ENCODE measurements around the gene AHSP.
"Not testable (repeated sequence)": the region's sequence is repeated elsewhere in the genome, so short reads cannot be mapped to it uniquely, and the experiment has no call there.

DNA sequence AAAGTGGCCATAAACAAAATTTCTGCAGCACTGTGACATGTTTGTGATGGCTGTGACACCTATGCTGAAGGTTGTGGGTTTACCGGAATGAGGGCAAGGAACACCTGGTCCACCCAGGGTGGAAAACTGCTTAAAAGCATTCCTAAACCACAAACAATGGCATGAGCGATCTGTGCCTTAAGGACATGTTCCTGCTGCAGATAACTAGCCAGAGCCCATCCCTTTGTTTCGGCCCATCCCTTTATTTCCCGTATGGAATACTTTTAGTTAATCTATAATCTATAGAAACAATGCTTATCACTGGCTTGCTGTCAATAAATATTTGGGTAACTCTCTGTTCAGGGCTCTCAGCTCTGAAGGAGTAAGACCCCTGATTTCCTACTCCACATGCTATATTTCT, 12.1 kb downstream of the AHSP start:
- TF ChIP-seq, protein P1, sequence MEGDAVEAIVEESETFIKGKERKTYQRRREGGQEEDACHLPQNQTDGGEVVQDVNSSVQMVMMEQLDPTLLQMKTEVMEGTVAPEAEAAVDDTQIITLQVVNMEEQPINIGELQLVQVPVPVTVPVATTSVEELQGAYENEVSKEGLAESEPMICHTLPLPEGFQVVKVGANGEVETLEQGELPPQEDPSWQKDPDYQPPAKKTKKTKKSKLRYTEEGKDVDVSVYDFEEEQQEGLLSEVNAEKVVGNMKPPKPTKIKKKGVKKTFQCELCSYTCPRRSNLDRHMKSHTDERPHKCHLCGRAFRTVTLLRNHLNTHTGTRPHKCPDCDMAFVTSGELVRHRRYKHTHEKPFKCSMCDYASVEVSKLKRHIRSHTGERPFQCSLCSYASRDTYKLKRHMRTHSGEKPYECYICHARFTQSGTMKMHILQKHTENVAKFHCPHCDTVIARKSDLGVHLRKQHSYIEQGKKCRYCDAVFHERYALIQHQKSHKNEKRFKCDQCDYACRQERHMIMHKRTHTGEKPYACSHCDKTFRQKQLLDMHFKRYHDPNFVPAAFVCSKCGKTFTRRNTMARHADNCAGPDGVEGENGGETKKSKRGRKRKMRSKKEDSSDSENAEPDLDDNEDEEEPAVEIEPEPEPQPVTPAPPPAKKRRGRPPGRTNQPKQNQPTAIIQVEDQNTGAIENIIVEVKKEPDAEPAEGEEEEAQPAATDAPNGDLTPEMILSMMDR (conservative IDR thresholded peaks at IDR 0.05; ENCODE audit: low read length) = not testable (repeated sequence)
- not testable (repeated sequence) for TF ChIP-seq EZH2phosphoT487 (IDR thresholded peaks at IDR 0.05; ENCODE audit: borderline replicate concordance)
